Measurements from ENCODE around the gene OLFM3.
A peak's percentile ranks its signal among the peaks of the same experiment; 100 is the strongest.

Gene OLFM3

GRCh38 chr1:102019530-102019929, 22.8 kb upstream of the OLFM3 start:
- no peak for DNase-seq (ENCODE audit: low read depth in 1 of 2, low spot score in 1 of 2)
- no peaks in the 10 kb centered on the region for H3K27me3 ChIP-seq (ENCODE audit: insufficient read depth, poor library complexity, severe bottlenecking)
- TF ChIP-seq POLR2AphosphoS5 (IDR thresholded peaks at IDR 0.05; ENCODE audit: low read depth) = no peak

DNA sequence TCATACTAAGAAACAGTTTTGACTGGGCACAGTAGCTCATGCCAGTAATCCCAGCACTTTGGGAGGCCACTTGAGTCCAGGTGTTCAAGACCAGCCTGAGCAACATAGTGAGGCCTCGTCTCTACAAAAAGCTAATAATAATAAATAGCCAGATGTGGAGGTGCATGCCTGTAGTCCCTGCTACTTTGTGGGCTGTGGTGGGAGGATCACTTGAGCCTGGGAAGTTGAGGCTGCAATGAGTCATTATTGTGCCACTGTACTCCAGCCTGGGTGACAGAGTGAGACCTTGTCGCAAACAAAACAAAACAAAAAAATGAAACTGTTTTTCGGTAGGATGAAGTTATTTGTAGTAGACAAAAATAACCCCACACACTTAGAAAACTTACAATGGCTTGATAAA, 19.0 kb upstream of the OLFM3 start:
- H3K4me3 ChIP-seq (replicated peaks; ENCODE audit: insufficient read depth, low read length) = no peak overlapping the region
- no peaks in the 10 kb centered on the region for H3K27me3 ChIP-seq (ENCODE audit: insufficient read depth, poor library complexity, severe bottlenecking)
- no peak for DNase-seq (ENCODE audit: low read depth in 1 of 2, low spot score in 1 of 2)
- no peak for TF ChIP-seq CTCF (IDR thresholded peaks at IDR 0.05; ENCODE audit: insufficient read depth, low read length)
- TF ChIP-seq, protein P1, sequence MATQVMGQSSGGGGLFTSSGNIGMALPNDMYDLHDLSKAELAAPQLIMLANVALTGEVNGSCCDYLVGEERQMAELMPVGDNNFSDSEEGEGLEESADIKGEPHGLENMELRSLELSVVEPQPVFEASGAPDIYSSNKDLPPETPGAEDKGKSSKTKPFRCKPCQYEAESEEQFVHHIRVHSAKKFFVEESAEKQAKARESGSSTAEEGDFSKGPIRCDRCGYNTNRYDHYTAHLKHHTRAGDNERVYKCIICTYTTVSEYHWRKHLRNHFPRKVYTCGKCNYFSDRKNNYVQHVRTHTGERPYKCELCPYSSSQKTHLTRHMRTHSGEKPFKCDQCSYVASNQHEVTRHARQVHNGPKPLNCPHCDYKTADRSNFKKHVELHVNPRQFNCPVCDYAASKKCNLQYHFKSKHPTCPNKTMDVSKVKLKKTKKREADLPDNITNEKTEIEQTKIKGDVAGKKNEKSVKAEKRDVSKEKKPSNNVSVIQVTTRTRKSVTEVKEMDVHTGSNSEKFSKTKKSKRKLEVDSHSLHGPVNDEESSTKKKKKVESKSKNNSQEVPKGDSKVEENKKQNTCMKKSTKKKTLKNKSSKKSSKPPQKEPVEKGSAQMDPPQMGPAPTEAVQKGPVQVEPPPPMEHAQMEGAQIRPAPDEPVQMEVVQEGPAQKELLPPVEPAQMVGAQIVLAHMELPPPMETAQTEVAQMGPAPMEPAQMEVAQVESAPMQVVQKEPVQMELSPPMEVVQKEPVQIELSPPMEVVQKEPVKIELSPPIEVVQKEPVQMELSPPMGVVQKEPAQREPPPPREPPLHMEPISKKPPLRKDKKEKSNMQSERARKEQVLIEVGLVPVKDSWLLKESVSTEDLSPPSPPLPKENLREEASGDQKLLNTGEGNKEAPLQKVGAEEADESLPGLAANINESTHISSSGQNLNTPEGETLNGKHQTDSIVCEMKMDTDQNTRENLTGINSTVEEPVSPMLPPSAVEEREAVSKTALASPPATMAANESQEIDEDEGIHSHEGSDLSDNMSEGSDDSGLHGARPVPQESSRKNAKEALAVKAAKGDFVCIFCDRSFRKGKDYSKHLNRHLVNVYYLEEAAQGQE (IDR thresholded peaks at IDR 0.05; ENCODE audit: insufficient replicate concordance, low read depth) = no peak
- TF ChIP-seq GABPA (IDR thresholded peaks at IDR 0.05; ENCODE audit: low read depth) = no peak
- no peak for TF ChIP-seq POLR2AphosphoS5 (IDR thresholded peaks at IDR 0.05; ENCODE audit: low read depth)
- TF ChIP-seq SPI1 (IDR thresholded peaks at IDR 0.05; ENCODE audit: borderline replicate concordance, low read depth) = no peak
- H3K27ac ChIP-seq (replicated peaks) = no peak overlapping the region

More at GRCh38 chr1:102019530-102019929, 22.8 kb upstream of the OLFM3 start:
- no peak overlapping the region for H3K27ac ChIP-seq (replicated peaks)
- no peak overlapping the region for H3K4me3 ChIP-seq (replicated peaks; ENCODE audit: insufficient read depth, low read length)

GRCh38 chr1:102002057-102002456, 5.3 kb upstream of the OLFM3 start:
- no peak overlapping the region for H3K27ac ChIP-seq (replicated peaks)
- no peak for TF ChIP-seq SPI1 (IDR thresholded peaks at IDR 0.05; ENCODE audit: borderline replicate concordance, low read depth)
- TF ChIP-seq POLR2AphosphoS5 (IDR thresholded peaks at IDR 0.05; ENCODE audit: low read depth) = no peak
- TF ChIP-seq GABPA (IDR thresholded peaks at IDR 0.05; ENCODE audit: low read depth) = no peak
- TF ChIP-seq, protein P1 (IDR thresholded peaks at IDR 0.05; ENCODE audit: insufficient replicate concordance, low read depth) = no peak
- TF ChIP-seq CTCF (IDR thresholded peaks at IDR 0.05; ENCODE audit: insufficient read depth, low read length) = no peak
- H3K4me3 ChIP-seq (replicated peaks; ENCODE audit: insufficient read depth, low read length) = no peak overlapping the region
- no peak for DNase-seq (ENCODE audit: low read depth in 1 of 2, low spot score in 1 of 2)
- H3K27me3 ChIP-seq (ENCODE audit: insufficient read depth, poor library complexity, severe bottlenecking) = peaks cover 2% of the 10 kb centered on the region

- Histone ChIP-seq H3K4me3 (replicated peaks; ENCODE audit: insufficient read depth, low read length) (no peak overlapping the region), H3K27ac (replicated peaks) (no peak overlapping the region), H3K27me3 (ENCODE audit: insufficient read depth, poor library complexity, severe bottlenecking) (peaks cover 3% of the 10 kb centered on the region)
- DNase-seq (ENCODE audit: low read depth in 1 of 2, low spot score in 1 of 2) = no peak
- TF ChIP-seq, protein P1 (IDR thresholded peaks at IDR 0.05; ENCODE audit: insufficient replicate concordance, low read depth) = peak; percentile 9
- TF ChIP-seq SPI1 (IDR thresholded peaks at IDR 0.05; ENCODE audit: borderline replicate concordance, low read depth) = peak; percentile 21; the same call in 1 of the 2 replicates
- TF ChIP-seq CTCF (IDR thresholded peaks at IDR 0.05; ENCODE audit: insufficient read depth, low read length) = no peak
These were observed 561 bp downstream of the OLFM3 start for GRCh38 chr1:101995984-101996745.

Data from HL-60 (cell line).